ENCODE measurements around the gene PMF1. TPM values are rescaled to one million over a fixed set of nuclear protein-coding genes. Genes with fewer than 3 reads are reported as not detected.

PMF1 gene
- total RNA-seq, 1 experiment from 2014 or later: 127 TPM

- no peak for DNase-seq (ENCODE audit: low spot score)
- in situ Hi-C loops (cut with HindIII; ENCODE audit: low sequenced_read_pairs): loop anchor here (10.0 kb wide), 1 partner anchor 94 kb away; no protein-coding TSS in a partner anchor
Measured at GRCh38 chr1:156228501-156228900, 15.7 kb downstream of the PMF1 start.

GRCh38 chr1:156229809-156230472 is 17.1 kb downstream of the PMF1 start:
- in situ Hi-C loops (cut with HindIII; ENCODE audit: low sequenced_read_pairs): loop anchor here (10.0 kb wide), 1 partner anchor 95 kb away; no protein-coding TSS in a partner anchor
- DNase-seq (ENCODE audit: low spot score): no peak

DNA sequence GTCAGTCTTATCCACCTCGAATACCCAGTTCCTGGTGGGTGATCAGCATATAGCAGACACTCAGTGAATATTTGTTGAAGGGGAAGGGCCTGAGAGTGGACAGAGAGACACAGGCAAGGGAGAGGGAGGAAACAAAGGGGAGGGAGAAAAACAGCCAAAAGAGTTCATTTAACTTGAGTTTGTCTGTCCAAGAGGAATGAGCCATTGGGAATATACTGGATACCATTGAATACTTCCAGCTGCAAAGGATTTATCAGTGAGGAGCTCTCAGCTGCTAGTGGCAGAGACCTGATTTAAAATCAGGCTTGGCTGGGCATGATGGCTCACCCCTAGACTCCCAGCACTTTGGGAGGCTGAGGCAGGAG is 17.6 kb downstream of the PMF1 start:
- in situ Hi-C loops (cut with HindIII; ENCODE audit: low sequenced_read_pairs): no loop called here
- no peak for DNase-seq (ENCODE audit: low spot score)

DNA sequence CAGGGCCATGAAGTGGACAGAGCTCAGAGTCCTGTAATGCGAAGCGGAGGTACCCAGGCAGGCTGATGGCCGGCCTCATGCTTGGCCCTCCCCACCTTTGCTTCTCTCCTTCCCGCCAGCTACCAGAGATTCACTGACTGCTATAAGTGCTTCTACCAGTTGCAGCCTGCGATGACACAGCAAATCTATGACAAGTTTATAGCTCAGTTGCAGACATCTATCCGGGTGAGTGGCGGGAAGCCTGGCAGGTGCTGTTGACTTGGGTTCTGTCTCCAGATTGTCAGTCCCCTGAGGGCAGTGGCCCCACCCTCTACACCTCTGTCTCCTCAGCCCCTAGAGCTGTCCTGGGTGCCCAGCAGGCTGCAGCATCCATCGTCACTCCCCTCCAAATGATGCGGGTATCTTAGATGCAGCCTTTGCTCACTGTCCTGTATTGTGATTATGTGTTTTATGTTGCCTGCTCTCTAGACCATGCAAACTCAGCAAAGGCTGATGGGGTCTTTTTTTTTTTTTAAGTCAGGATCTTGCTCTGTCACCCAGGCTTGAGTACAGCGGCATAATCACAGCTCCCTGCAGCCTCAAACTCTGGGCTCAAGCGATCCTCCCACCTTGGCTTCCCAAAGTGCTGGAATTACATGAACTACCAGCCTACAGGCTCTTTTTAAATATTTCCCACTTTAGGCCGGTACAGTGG is 19.5 kb downstream of the PMF1 start:
- no peak for DNase-seq (ENCODE audit: low spot score)
- in situ Hi-C loops (cut with HindIII; ENCODE audit: low sequenced_read_pairs): no loop called here

GRCh38 chr1:156233426-156234127 is 20.8 kb downstream of the PMF1 start:
- no peak for DNase-seq (ENCODE audit: low spot score)
- in situ Hi-C loops (cut with HindIII; ENCODE audit: low sequenced_read_pairs): no loop called here

- in situ Hi-C loops (cut with HindIII; ENCODE audit: low sequenced_read_pairs): no loop called here
Measured at GRCh38 chr1:156236164-156236563, 23.4 kb downstream of the PMF1 start.

DNA sequence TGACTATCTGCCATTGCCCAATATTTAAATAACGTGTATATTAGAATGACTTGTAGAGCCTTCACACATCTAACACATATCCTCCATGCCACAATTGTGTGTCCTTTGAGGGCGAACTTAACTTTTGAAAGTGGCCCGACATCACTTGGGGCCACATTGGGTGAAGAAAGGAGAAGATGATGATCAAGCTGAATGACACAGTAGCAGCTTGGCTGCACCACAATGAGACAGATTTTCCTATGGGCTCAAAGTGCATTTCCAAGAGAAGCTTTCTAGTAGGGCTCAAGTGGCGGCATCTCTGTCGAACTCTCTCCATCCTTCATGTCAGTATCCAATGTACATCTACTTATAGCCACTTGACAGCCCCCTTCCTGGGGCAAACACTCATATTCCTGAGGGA is 25.4 kb downstream of the PMF1 start:
- in situ Hi-C loops (cut with HindIII; ENCODE audit: low sequenced_read_pairs): no loop called here
- no peak for DNase-seq (ENCODE audit: low spot score)

More at GRCh38 chr1:156236164-156236563, 23.4 kb downstream of the PMF1 start:
- DNase-seq (ENCODE audit: low spot score): no peak

DNA sequence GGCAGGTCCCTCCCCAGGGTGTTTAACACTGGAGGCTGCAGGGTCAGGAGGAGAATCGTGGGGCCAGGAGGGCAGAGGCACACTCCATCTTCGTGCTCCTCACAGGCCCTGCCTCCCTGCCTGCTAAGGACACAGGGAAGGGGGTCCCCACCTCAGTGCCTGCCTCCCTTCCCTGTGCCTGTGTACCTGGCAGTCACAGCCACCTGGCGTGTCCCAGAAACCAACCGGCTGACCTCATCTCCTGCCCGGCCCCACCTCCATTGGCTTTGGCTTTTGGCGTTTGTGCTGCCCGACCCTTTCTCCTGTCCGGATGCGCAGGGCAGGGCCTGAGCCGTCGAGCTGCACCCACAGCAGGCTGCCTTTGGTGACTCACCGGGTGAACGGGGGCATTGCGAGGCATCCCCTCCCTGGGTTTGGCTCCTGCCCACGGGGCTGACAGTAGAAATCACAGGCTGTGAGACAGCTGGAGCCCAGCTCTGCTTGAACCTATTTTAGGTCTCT is 28.6 kb downstream of the PMF1 start:
- DNase-seq (ENCODE audit: low spot score): peak; percentile 41
- in situ Hi-C loops (cut with HindIII; ENCODE audit: low sequenced_read_pairs): no loop called here

- in situ Hi-C loops (cut with HindIII; ENCODE audit: low sequenced_read_pairs): no loop called here
- DNase-seq (ENCODE audit: low spot score): no peak
Measured at GRCh38 chr1:156241926-156242325, 29.1 kb downstream of the PMF1 start, which contains the start of gene BGLAP. Gene BGLAP (plus strand): TSS chr1:156242184. CDS start chr1:156242232, 48 bp downstream.

DNA sequence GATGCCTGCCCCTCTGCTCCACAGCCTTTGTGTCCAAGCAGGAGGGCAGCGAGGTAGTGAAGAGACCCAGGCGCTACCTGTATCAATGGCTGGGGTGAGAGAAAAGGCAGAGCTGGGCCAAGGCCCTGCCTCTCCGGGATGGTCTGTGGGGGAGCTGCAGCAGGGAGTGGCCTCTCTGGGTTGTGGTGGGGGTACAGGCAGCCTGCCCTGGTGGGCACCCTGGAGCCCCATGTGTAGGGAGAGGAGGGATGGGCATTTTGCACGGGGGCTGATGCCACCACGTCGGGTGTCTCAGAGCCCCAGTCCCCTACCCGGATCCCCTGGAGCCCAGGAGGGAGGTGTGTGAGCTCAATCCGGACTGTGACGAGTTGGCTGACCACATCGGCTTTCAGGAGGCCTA is 29.9 kb downstream of the PMF1 start:
- in situ Hi-C loops (cut with HindIII; ENCODE audit: low sequenced_read_pairs): no loop called here
- DNase-seq (ENCODE audit: low spot score): no peak

DNA sequence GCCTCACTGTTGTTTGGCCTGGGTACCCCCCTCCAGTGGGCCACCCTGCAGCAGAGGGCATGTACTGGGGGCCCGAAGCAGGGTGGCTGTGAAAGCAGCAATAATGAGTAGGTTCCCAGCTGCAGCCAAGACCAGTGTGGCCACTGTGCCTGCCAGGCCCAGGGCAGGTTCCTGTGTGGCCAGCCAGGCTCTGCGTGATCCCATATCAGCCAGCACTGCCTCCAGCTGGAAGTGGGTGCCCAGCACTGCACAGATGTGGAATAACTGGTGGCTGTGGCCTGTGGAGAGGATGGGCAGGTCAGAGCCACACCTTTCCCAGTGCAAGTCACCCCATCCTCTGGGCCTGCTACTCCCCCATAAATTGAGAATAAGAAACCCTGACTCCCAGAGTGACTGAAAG is 31.3 kb downstream of the PMF1 start:
- DNase-seq (ENCODE audit: low spot score): no peak
- in situ Hi-C loops (cut with HindIII; ENCODE audit: low sequenced_read_pairs): no loop called here

- in situ Hi-C loops (cut with HindIII; ENCODE audit: low sequenced_read_pairs): no loop called here
- no peak for DNase-seq (ENCODE audit: low spot score)
Measured at GRCh38 chr1:156244712-156245111, 31.9 kb downstream of the PMF1 start.

- DNase-seq (ENCODE audit: low spot score): no peak
- in situ Hi-C loops (cut with HindIII; ENCODE audit: low sequenced_read_pairs): no loop called here
Measured at GRCh38 chr1:156245451-156246232, 32.8 kb downstream of the PMF1 start.

GRCh38 chr1:156246241-156246780 is 33.5 kb downstream of the PMF1 start:
- no peak for DNase-seq (ENCODE audit: low spot score)
- in situ Hi-C loops (cut with HindIII; ENCODE audit: low sequenced_read_pairs): no loop called here

GRCh38 chr1:156246781-156247459 is 34.1 kb downstream of the PMF1 start:
- in situ Hi-C loops (cut with HindIII; ENCODE audit: low sequenced_read_pairs): no loop called here
- no peak for DNase-seq (ENCODE audit: low spot score)

DNA sequence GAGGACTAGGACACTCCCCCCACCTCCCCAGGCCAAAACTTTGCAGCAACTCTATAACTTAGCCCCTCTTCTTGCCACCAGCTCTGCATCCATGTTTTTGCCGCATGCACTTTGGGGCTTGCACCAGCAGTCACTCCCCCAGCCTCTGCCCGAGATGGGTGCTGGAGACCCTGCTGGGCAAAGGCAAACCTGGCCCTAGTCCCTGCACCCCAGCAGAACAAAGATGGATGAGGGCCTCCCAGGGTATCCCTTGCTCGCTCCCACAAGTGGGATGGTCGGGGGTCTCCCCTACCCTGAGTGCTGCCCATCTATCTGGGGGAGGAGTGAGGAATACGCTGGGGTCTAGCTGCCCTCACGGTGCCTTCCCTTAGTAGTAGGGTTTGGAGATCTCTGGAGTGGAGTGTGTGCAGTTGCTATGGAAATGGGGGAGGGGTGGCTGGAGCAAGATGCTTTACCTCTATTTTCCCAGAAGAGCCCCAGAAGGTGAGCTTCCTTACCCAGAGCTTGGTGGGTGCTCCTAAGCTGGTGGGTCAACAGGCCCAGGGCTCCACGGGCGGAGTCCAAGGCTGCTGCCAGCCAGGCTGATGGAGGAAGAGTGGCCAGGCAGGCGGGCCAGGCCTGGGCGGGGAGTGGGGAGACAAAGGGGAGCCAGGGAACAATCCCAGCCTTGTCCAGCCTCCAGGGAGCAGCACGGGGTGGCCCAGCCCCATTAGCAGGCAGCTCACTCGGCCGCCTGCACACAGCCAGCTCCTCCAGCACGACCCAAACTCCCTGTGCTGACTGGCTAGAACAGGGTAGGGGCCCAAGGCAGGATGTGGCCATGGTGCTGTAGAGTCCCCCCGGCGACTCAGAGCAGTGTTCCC is 34.9 kb downstream of the PMF1 start, which contains the start of gene PAQR6:
TSS of gene PAQR6 (minus strand) at position 597 of the 863 bp plus-strand sequence. CDS start 1,325 bp downstream, outside the sequence.
- peak; percentile 47 for DNase-seq (ENCODE audit: low spot score)
- in situ Hi-C loops (cut with HindIII; ENCODE audit: low sequenced_read_pairs): no loop called here

DNA sequence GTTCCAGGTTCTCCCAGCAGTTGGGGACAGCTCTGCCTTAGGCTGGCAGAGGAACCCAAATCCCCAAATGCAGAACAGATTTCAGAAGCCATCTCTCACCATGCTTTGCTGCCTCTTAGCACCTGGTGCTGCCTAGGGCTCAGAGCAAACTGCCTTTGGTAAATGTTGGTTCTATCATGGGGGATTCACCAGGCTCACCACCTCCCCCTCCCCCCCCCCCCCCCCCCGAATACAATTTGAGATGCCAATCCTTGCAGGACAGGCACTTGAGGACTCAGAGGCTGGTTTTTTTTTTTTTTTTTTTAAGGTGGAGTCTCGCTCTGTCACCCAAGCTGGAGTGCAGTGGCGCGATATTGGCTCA is 35.5 kb downstream of the PMF1 start:
- in situ Hi-C loops (cut with HindIII; ENCODE audit: low sequenced_read_pairs): no loop called here
- no peak for DNase-seq (ENCODE audit: low spot score)

DNA sequence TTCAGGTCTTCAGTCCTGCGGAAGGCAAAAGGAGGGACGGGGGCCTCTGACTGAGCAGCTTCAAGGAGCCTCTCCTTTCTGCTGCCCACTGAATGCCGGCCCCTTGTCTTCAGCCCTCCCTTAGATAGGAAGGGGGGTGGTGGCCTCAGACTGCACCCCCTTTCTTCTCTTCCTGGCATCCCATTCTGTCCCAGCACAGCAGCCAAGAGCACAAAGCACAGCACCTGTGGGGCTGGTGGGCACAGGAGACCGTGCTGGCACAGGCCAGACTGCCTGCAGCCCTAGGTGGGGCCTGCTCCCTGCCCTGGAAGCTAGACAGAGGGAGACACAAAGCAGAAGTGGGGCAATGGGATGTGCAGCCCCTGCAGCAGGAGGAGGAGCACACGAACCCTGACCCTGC is 36.8 kb downstream of the PMF1 start:
- no peak for DNase-seq (ENCODE audit: low spot score)
- in situ Hi-C loops (cut with HindIII; ENCODE audit: low sequenced_read_pairs): no loop called here

Data from G401 (cell line).